ENCODE results near the gene PTPRA. TPM values are rescaled to one million over a fixed set of nuclear protein-coding genes. Genes with fewer than 3 reads are reported as not detected.

Gene PTPRA
- polyA plus RNA-seq, 3 donors, result 13.0 to 41.9 (median 13.1) TPM

- DNase-seq, result peak; percentile 17 to 50 (median 32)
- TF ChIP-seq CTCF (IDR thresholded peaks at IDR 0.05), result peak; percentile 69
- Mint-ChIP-seq H3K9me3 (no peaks in the 10 kb centered on the region), H3K27me3 (ENCODE audit: low read depth in 3 of 3) (peaks cover 0 to 3% (median 2%) of the 10 kb centered on the region in 3 donors), H3K4me1 (no peaks in the 10 kb centered on the region), H3K27ac (no peak overlapping the region), H3K4me3 (no peak overlapping the region), H3K36me3 (peaks cover 43 to 62% of the 10 kb centered on the region in 2 donors)
- H4K20me1 ChIP-seq (ENCODE audit: insufficient read depth, low read length), result no peaks in the 10 kb centered on the region
- H3K27me3 ChIP-seq (ENCODE audit: control insufficient read depth in 2 of 2, insufficient read depth in 2 of 2, low read length in 2 of 2), result no peaks in the 10 kb centered on the region
- no peaks in the 10 kb centered on the region for H3K79me2 ChIP-seq (ENCODE audit: insufficient read depth, low read length)
- H3K4me1 ChIP-seq (ENCODE audit: control insufficient read depth in 1 of 2, insufficient read depth in 2 of 2, low read length in 2 of 2), result no peaks in the 10 kb centered on the region
- no peak overlapping the region for H3K4me3 ChIP-seq (replicated peaks in 1 of 3; ENCODE audit: low read depth in 2 of 3, low read length in 3 of 3)
- H3K9me3 ChIP-seq (replicated peaks in 1 of 2; ENCODE audit: control insufficient read depth in 1 of 2, insufficient read depth in 1 of 2, low read length in 2 of 2), result no peaks in the 10 kb centered on the region
- 100% methylated on average over 2 of the region's 7 CpGs for WGBS (ENCODE audit: insufficient coverage)
- no peak overlapping the region for H3K9ac ChIP-seq (ENCODE audit: insufficient read depth, low read length, poor library complexity, severe bottlenecking)
- H2AFZ ChIP-seq (ENCODE audit: insufficient read depth, low read depth, low read length, poor library complexity, severe bottlenecking), result no peak overlapping the region
- no peak overlapping the region for H3K27ac ChIP-seq (ENCODE audit: low read depth in 1 of 2, low read length in 2 of 2)
- intact Hi-C loops (cut with micrococcal nuclease), result loop anchor here in 1 of 2 donors (10.0 kb wide), 1 partner anchor 256 kb away; no protein-coding TSS in a partner anchor
- peaks cover 18 to 62% of the 10 kb centered on the region in 2 donors for H3K36me3 ChIP-seq (replicated peaks in 1 of 2; ENCODE audit: control insufficient read depth in 1 of 2, insufficient read depth in 2 of 2, low read length in 2 of 2)
- H3K4me2 ChIP-seq (replicated peaks; ENCODE audit: extremely low read depth, low read length, poor library complexity, severe bottlenecking), result no peak overlapping the region
Observed at GRCh38 chr20:3000852-3001523, 127.7 kb downstream of the PTPRA start.

DNA sequence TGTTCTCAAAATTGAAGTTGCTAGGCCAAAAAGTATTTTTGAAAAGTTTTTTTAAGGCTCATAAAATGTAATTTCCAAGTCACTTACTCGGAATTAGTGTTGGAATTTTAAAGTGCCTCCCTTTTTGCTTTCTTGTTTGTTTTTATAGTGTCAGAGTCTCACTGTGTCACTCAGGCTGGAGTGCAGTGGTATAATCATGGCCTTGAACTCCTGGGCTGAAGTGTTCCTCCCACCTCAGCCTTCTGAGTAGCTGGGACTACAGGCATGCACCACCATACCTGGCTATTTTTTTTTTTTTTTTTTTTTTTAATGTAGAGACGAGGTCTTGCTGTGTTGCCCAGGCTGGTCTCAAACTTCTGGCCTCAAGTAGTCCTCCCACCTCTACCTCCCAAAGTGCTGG is 130.1 kb downstream of the PTPRA start:
- intact Hi-C loops (cut with micrococcal nuclease), result loop anchor here in 1 of 2 donors (10.0 kb wide), 1 partner anchor 259 kb away; no protein-coding TSS in a partner anchor
- Histone ChIP-seq H4K20me1 (ENCODE audit: insufficient read depth, low read length) (no peaks in the 10 kb centered on the region), H3K27me3 (ENCODE audit: control insufficient read depth in 2 of 2, insufficient read depth in 2 of 2, low read length in 2 of 2) (no peaks in the 10 kb centered on the region), H3K79me2 (ENCODE audit: insufficient read depth, low read length) (no peaks in the 10 kb centered on the region), H3K9me3 (replicated peaks in 1 of 2; ENCODE audit: control insufficient read depth in 1 of 2, insufficient read depth in 1 of 2, low read length in 2 of 2) (no peaks in the 10 kb centered on the region), H3K4me1 (ENCODE audit: control insufficient read depth in 1 of 2, insufficient read depth in 2 of 2, low read length in 2 of 2) (no peaks in the 10 kb centered on the region), H3K4me3 (replicated peaks in 1 of 3; ENCODE audit: low read depth in 2 of 3, low read length in 3 of 3) (no peak overlapping the region), H3K36me3 (replicated peaks in 1 of 2; ENCODE audit: control insufficient read depth in 1 of 2, insufficient read depth in 2 of 2, low read length in 2 of 2) (peaks cover 37 to 62% of the 10 kb centered on the region in 2 donors), H3K27ac (ENCODE audit: low read depth in 1 of 2, low read length in 2 of 2) (no peak overlapping the region), H3K4me2 (replicated peaks; ENCODE audit: extremely low read depth, low read length, poor library complexity, severe bottlenecking) (no peak overlapping the region), H3K9ac (ENCODE audit: insufficient read depth, low read length, poor library complexity, severe bottlenecking) (no peak overlapping the region), H2AFZ (ENCODE audit: insufficient read depth, low read depth, low read length, poor library complexity, severe bottlenecking) (no peak overlapping the region)
- Mint-ChIP-seq H3K9me3 (no peaks in the 10 kb centered on the region), H3K4me3 (no peak overlapping the region), H3K27ac (no peak overlapping the region), H3K27me3 (ENCODE audit: low read depth in 3 of 3) (peaks cover 0 to 3% (median 2%) of the 10 kb centered on the region in 3 donors), H3K36me3 (peaks cover 47 to 74% of the 10 kb centered on the region in 2 donors), H3K4me1 (no peaks in the 10 kb centered on the region)
- no peak for DNase-seq
- TF ChIP-seq CTCF (IDR thresholded peaks at IDR 0.05), result no peak
- 100% methylated on average over 1 of the region's 2 CpGs for WGBS (ENCODE audit: insufficient coverage)
